WTC11 (cell line): Measurements from ENCODE around the gene ELAPOR1. TPM values are rescaled to one million over a fixed set of nuclear protein-coding genes. Genes with fewer than 3 reads are reported as not detected.

Source experiments
- ATAC-seq: fragments of 200-7000 bp; cut with Tn5 transposase; 2 replicates; pipeline ENCODE4 v1.10.0; 2021; ENCODE audit warnings: mild to moderate bottlenecking, moderate library complexity
- CTCF ChIA-PET: fragments of 300-600 bp; sonication (Branson Sonifier 250); formaldehyde crosslinking; loops from one replicate; lab custom pipeline; 2021; ENCODE audit warnings: antibody characterized with exemption; lab: Charles Lee
- POLR2A ChIA-PET: fragments of 350-600 bp; sonication (Branson Sonifier 250); formaldehyde crosslinking; loops from one replicate; lab custom pipeline; 2021; ENCODE audit warnings: antibody characterized with exemption; lab: Charles Lee
- DNase-seq: peaks from one replicate; pipeline ENCODE4 v3.0.0; 2021; ENCODE audit warnings: low spot score
- H3K27ac Mint-ChIP-seq: 2 replicates; pipeline ENCODE4 v1.8.0; 2021; ENCODE audit warnings: mixed read lengths
- H3K27me3 Mint-ChIP-seq: 2 replicates; pipeline ENCODE4 v1.8.0; 2021; ENCODE audit warnings: low read depth, mild to moderate bottlenecking, moderate library complexity, mixed read lengths
- H3K36me3 Mint-ChIP-seq: 2 replicates; pipeline ENCODE4 v1.8.0; 2021; ENCODE audit warnings: mixed read lengths
- H3K4me1 Mint-ChIP-seq: 2 replicates; pipeline ENCODE4 v1.8.0; 2022; ENCODE audit warnings: mixed read lengths
- H3K4me3 Mint-ChIP-seq: 2 replicates; pipeline ENCODE4 v1.8.0; 2021; ENCODE audit warnings: mild to moderate bottlenecking, moderate library complexity, mixed read lengths
- H3K9me3 Mint-ChIP-seq: 2 replicates; pipeline ENCODE4 v1.8.0; 2021; ENCODE audit warnings: mixed read lengths
- EMX1 ChIP-seq: fragments of 250-450 bp; sonication (Bioruptor Pico); IDR thresholded peaks from 2 replicates; pipeline ENCODE4 v1.8.0; 2021; ENCODE audit warnings: mild to moderate bottlenecking
- GABPB1 ChIP-seq: sonication (generic); formaldehyde crosslinking; IDR thresholded peaks from 2 replicates; pipeline ENCODE4 v1.8.1; 2023; ENCODE audit warnings: mild to moderate bottlenecking, missing genetic modification reagents
- IRF2 ChIP-seq: sonication (generic); formaldehyde crosslinking; IDR thresholded peaks from 2 replicates; pipeline ENCODE4 v1.8.0; 2022; ENCODE audit warnings: low read depth, missing genetic modification reagents, borderline replicate concordance
- KAT7 ChIP-seq: sonication (generic); formaldehyde crosslinking; IDR thresholded peaks from 2 replicates; pipeline ENCODE4 v1.8.1; 2023; ENCODE audit warnings: missing genetic modification reagents, mild to moderate bottlenecking, borderline replicate concordance
- NFATC4 ChIP-seq: fragments of 250-450 bp; sonication (Bioruptor Pico); IDR thresholded peaks from 2 replicates; pipeline ENCODE4 v1.9.0; 2021; ENCODE audit warnings: mild to moderate bottlenecking
- NFYB ChIP-seq: sonication (generic); formaldehyde crosslinking; conservative IDR thresholded peaks from 2 replicates; pipeline ENCODE4 v1.8.0; 2022; ENCODE audit warnings: low read depth, missing genetic modification reagents
- NR2C2 ChIP-seq: sonication (generic); formaldehyde crosslinking; IDR thresholded peaks from 2 replicates; pipeline ENCODE4 v1.8.0; 2022; ENCODE audit warnings: mild to moderate bottlenecking, missing genetic modification reagents
- SP1 ChIP-seq: sonication (generic); formaldehyde crosslinking; conservative IDR thresholded peaks from 2 replicates; pipeline ENCODE4 v1.8.1; 2022; ENCODE audit warnings: missing genetic modification reagents
- ZNF121 ChIP-seq: sonication (generic); formaldehyde crosslinking; IDR thresholded peaks from 2 replicates; pipeline ENCODE4 v1.8.0; 2023; ENCODE audit warnings: missing genetic modification reagents
- ZNF232 ChIP-seq: sonication (generic); formaldehyde crosslinking; IDR thresholded peaks from 2 replicates; pipeline ENCODE4 v1.8.0; 2022; ENCODE audit warnings: mild to moderate bottlenecking, missing genetic modification reagents
- ZNF416 ChIP-seq: fragments of 250-450 bp; sonication (Bioruptor Pico); IDR thresholded peaks from 2 replicates; pipeline ENCODE4 v1.9.0; 2021; ENCODE audit warnings: mild to moderate bottlenecking, inconsistent platforms
- ZNF671 ChIP-seq: fragments of 250-450 bp; sonication (Bioruptor Pico); IDR thresholded peaks from 2 replicates; pipeline ENCODE4 v1.8.0; 2021; ENCODE audit warnings: mild to moderate bottlenecking
- total RNA-seq: library from RNA; stranded (reverse); gene quantifications from 3 replicates; pipeline ENCODE4 v1.2.3, GENCODE V29; 2021
- TF ChIP-seq, protein P1 (sequence below): sonication (generic); formaldehyde crosslinking; IDR thresholded peaks from 2 replicates; pipeline ENCODE4 v1.8.0; 2022; ENCODE audit warnings: missing genetic modification reagents
- TF ChIP-seq, protein P2 (sequence below): fragments of 250-450 bp; sonication (Bioruptor Pico); IDR thresholded peaks from 2 replicates; pipeline ENCODE4 v1.8.0; 2021; ENCODE audit warnings: mild to moderate bottlenecking
- TF ChIP-seq, protein P3 (sequence below): fragments of 250-450 bp; sonication (Bioruptor Pico); IDR thresholded peaks from 2 replicates; pipeline ENCODE4 v1.9.0; 2021; ENCODE audit warnings: moderate library complexity, mild to moderate bottlenecking, inconsistent platforms, borderline replicate concordance
- TF ChIP-seq, protein P4 (sequence below): fragments of 250-450 bp; sonication (Bioruptor Pico); IDR thresholded peaks from 2 replicates; pipeline ENCODE4 v2.1.2; 2022; ENCODE audit warnings: mild to moderate bottlenecking, moderate library complexity
- TF ChIP-seq, protein P5 (sequence below): sonication (generic); formaldehyde crosslinking; IDR thresholded peaks from 2 replicates; pipeline ENCODE4 v1.8.1; 2023; ENCODE audit warnings: mild to moderate bottlenecking, missing genetic modification reagents, moderate library complexity
- TF ChIP-seq, protein P6 (sequence below): sonication (generic); formaldehyde crosslinking; IDR thresholded peaks from 2 replicates; pipeline ENCODE4 v1.8.1; 2022; ENCODE audit warnings: low read depth, missing genetic modification reagents, borderline replicate concordance
- TF ChIP-seq, protein P7 (sequence below): sonication (generic); formaldehyde crosslinking; IDR thresholded peaks from 2 replicates; pipeline ENCODE4 v1.8.1; 2022; ENCODE audit warnings: mild to moderate bottlenecking, missing genetic modification reagents, moderate library complexity, borderline replicate concordance
- TF ChIP-seq, protein P8 (sequence below): fragments of 250-450 bp; sonication (Bioruptor Pico); IDR thresholded peaks from 2 replicates; pipeline ENCODE4 v1.9.0; 2021; ENCODE audit warnings: mild to moderate bottlenecking
- TF ChIP-seq, protein P9 (sequence below): fragments of 250-450 bp; sonication (Bioruptor Pico); IDR thresholded peaks from 2 replicates; pipeline ENCODE4 v1.9.0; 2021; ENCODE audit warnings: mild to moderate bottlenecking

Gene ELAPOR1
- total RNA-seq, 1 experiment from 2014 or later, result 1.1 TPM

DNA sequence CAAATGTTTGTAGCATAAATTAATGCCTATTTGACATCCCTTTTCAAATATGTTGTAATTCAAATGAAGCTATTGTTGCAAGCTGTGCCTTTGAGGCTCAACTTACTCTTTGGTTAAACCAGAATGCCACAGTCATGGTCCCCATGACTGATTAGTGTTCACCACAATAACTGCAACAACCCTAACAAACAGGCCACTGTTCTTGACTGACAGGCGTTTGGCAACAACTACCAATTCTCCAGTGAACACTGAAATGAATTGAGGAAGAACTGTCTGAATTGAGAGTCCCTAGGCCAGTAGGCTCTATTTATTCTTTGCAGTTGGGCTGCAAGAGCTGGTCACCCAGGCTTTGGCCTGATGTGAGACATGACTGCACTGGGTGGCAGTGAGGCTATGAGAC, 30.0 kb upstream of the ELAPOR1 start (continued):
- TF ChIP-seq, protein P1, sequence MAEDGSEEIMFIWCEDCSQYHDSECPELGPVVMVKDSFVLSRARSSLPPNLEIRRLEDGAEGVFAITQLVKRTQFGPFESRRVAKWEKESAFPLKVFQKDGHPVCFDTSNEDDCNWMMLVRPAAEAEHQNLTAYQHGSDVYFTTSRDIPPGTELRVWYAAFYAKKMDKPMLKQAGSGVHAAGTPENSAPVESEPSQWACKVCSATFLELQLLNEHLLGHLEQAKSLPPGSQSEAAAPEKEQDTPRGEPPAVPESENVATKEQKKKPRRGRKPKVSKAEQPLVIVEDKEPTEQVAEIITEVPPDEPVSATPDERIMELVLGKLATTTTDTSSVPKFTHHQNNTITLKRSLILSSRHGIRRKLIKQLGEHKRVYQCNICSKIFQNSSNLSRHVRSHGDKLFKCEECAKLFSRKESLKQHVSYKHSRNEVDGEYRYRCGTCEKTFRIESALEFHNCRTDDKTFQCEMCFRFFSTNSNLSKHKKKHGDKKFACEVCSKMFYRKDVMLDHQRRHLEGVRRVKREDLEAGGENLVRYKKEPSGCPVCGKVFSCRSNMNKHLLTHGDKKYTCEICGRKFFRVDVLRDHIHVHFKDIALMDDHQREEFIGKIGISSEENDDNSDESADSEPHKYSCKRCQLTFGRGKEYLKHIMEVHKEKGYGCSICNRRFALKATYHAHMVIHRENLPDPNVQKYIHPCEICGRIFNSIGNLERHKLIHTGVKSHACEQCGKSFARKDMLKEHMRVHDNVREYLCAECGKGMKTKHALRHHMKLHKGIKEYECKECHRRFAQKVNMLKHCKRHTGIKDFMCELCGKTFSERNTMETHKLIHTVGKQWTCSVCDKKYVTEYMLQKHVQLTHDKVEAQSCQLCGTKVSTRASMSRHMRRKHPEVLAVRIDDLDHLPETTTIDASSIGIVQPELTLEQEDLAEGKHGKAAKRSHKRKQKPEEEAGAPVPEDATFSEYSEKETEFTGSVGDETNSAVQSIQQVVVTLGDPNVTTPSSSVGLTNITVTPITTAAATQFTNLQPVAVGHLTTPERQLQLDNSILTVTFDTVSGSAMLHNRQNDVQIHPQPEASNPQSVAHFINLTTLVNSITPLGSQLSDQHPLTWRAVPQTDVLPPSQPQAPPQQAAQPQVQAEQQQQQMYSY (CRISPR knock-in tag), result no peak
- TF ChIP-seq, protein P2, sequence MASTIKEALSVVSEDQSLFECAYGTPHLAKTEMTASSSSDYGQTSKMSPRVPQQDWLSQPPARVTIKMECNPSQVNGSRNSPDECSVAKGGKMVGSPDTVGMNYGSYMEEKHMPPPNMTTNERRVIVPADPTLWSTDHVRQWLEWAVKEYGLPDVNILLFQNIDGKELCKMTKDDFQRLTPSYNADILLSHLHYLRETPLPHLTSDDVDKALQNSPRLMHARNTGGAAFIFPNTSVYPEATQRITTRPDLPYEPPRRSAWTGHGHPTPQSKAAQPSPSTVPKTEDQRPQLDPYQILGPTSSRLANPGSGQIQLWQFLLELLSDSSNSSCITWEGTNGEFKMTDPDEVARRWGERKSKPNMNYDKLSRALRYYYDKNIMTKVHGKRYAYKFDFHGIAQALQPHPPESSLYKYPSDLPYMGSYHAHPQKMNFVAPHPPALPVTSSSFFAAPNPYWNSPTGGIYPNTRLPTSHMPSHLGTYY (CRISPR knock-in tag), result no peak
- TF ChIP-seq ZNF232 (CRISPR knock-in tag), result no peak
- no peak for TF ChIP-seq ZNF121 (CRISPR knock-in tag)
- TF ChIP-seq, protein P3, sequence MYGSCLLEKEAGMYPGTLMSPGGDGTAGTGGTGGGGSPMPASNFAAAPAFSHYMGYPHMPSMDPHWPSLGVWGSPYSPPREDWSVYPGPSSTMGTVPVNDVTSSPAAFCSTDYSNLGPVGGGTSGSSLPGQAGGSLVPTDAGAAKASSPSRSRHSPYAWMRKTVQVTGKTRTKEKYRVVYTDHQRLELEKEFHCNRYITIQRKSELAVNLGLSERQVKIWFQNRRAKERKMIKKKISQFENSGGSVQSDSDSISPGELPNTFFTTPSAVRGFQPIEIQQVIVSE (CRISPR knock-in tag), result no peak

DNA sequence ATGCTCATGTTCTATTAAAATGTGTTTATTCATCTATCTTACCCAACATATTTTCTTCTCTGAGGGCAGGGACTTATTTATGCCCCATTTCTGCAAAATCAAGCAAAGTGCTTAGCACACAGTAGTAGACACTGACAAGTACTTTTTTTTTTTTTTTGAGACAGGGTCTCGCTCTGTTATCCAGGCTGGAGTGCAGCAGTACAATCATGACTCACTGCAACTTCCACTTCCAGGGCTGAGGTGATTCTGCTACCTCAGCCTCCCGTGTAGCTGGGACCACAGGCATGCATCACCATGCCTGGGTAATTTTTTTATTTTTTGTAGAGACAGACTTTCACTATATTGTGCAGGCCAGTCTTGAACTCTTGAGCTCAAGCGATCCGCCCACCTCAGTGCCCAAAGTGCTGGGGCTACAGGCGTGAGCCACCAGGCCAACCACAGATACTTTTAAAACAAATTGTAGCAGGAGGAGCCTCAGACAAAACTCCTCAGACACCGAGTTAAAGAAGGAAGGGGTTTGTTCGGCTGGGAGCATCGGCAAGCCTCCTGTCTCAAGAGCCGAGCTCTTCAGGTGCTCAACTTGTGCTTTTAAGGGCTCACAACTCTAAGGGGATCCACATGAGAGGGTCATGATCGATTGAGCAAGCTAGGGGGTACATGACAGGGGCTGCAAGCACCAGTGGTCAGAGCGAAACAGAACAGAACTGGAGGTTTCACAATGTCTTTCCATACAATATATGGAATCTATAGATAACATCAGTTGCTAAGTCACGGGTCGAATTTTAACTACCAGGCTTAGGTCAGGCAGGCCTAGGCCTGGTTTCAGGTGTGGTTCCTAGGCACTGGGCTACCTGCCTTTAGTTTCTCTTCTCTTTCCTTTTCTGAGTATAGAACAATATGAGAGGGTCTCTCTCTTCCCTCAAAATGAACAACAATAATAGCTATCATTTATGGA, 29.1 kb upstream of the ELAPOR1 start:
- Mint-ChIP-seq H3K36me3 (no peaks in the 10 kb centered on the region), H3K4me3 (no peak overlapping the region), H3K4me1 (peaks cover 34% of the 10 kb centered on the region), H3K9me3 (no peaks in the 10 kb centered on the region), H3K27ac (peak overlapping the region; percentile 17; the same call in 1 of the 2 replicates), H3K27me3 (no peaks in the 10 kb centered on the region)
- POLR2A ChIA-PET, result interaction anchor here (0.8 kb wide), 1 partner anchor 15 kb away, joined by 3 read pairs; no protein-coding TSS in a partner anchor
- CTCF ChIA-PET, result interaction anchor here (0.6 to 1.6 kb wide), 5 partner anchors 15 to 57 kb away, joined by 3 to 5 read pairs (median 4); a partner anchor contains a TSS
- DNase-seq (no peak), ATAC-seq (no peak)
- TF ChIP-seq SP1 (CRISPR knock-in tag) (no peak), NFYB (no peak), ZNF121 (CRISPR knock-in tag) (no peak), KAT7 (CRISPR knock-in tag) (no peak), ZNF671 (CRISPR knock-in tag) (no peak), ZNF416 (no peak), NR2C2 (no peak), EMX1 (CRISPR knock-in tag) (no peak), NFATC4 (no peak), GABPB1 (no peak), IRF2 (CRISPR knock-in tag) (no peak)
- TF ChIP-seq, protein P4, sequence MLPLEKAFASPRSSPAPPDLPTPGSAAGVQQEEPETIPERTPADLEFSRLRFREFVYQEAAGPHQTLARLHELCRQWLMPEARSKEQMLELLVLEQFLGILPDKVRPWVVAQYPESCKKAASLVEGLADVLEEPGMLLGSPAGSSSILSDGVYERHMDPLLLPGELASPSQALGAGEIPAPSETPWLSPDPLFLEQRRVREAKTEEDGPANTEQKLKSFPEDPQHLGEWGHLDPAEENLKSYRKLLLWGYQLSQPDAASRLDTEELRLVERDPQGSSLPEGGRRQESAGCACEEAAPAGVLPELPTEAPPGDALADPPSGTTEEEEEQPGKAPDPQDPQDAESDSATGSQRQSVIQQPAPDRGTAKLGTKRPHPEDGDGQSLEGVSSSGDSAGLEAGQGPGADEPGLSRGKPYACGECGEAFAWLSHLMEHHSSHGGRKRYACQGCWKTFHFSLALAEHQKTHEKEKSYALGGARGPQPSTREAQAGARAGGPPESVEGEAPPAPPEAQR (CRISPR knock-in tag), result no peak
- TF ChIP-seq, protein P5, sequence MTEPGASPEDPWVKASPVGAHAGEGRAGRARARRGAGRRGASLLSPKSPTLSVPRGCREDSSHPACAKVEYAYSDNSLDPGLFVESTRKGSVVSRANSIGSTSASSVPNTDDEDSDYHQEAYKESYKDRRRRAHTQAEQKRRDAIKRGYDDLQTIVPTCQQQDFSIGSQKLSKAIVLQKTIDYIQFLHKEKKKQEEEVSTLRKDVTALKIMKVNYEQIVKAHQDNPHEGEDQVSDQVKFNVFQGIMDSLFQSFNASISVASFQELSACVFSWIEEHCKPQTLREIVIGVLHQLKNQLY, result no peak
- TF ChIP-seq, protein P6, sequence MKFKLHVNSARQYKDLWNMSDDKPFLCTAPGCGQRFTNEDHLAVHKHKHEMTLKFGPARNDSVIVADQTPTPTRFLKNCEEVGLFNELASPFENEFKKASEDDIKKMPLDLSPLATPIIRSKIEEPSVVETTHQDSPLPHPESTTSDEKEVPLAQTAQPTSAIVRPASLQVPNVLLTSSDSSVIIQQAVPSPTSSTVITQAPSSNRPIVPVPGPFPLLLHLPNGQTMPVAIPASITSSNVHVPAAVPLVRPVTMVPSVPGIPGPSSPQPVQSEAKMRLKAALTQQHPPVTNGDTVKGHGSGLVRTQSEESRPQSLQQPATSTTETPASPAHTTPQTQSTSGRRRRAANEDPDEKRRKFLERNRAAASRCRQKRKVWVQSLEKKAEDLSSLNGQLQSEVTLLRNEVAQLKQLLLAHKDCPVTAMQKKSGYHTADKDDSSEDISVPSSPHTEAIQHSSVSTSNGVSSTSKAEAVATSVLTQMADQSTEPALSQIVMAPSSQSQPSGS (CRISPR knock-in tag), result no peak
- TF ChIP-seq, protein P7, sequence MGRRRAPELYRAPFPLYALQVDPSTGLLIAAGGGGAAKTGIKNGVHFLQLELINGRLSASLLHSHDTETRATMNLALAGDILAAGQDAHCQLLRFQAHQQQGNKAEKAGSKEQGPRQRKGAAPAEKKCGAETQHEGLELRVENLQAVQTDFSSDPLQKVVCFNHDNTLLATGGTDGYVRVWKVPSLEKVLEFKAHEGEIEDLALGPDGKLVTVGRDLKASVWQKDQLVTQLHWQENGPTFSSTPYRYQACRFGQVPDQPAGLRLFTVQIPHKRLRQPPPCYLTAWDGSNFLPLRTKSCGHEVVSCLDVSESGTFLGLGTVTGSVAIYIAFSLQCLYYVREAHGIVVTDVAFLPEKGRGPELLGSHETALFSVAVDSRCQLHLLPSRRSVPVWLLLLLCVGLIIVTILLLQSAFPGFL (CRISPR knock-in tag), result no peak
- TF ChIP-seq, protein P8, sequence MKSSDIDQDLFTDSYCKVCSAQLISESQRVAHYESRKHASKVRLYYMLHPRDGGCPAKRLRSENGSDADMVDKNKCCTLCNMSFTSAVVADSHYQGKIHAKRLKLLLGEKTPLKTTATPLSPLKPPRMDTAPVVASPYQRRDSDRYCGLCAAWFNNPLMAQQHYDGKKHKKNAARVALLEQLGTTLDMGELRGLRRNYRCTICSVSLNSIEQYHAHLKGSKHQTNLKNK (CRISPR knock-in tag), result no peak
- TF ChIP-seq, protein P9, sequence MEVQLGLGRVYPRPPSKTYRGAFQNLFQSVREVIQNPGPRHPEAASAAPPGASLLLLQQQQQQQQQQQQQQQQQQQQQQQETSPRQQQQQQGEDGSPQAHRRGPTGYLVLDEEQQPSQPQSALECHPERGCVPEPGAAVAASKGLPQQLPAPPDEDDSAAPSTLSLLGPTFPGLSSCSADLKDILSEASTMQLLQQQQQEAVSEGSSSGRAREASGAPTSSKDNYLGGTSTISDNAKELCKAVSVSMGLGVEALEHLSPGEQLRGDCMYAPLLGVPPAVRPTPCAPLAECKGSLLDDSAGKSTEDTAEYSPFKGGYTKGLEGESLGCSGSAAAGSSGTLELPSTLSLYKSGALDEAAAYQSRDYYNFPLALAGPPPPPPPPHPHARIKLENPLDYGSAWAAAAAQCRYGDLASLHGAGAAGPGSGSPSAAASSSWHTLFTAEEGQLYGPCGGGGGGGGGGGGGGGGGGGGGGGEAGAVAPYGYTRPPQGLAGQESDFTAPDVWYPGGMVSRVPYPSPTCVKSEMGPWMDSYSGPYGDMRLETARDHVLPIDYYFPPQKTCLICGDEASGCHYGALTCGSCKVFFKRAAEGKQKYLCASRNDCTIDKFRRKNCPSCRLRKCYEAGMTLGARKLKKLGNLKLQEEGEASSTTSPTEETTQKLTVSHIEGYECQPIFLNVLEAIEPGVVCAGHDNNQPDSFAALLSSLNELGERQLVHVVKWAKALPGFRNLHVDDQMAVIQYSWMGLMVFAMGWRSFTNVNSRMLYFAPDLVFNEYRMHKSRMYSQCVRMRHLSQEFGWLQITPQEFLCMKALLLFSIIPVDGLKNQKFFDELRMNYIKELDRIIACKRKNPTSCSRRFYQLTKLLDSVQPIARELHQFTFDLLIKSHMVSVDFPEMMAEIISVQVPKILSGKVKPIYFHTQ (CRISPR knock-in tag), result no peak
